K562 (cell line): ENCODE data around the gene MSH2. TPM values are rescaled to one million over a fixed set of nuclear protein-coding genes. Genes with fewer than 3 reads are reported as not detected.

Experiments used
- ATAC-seq: fragments of 200-7000 bp; cut with Tn5 transposase; 3 replicates; pipeline ENCODE4 v1.9.1; 2020; ENCODE audit warnings: moderate library complexity
- BruUV-seq: library from RNA; stranded (reverse); fragments of 400-500 nt; replicated peaks from 2 replicates; lab custom pipeline; 2021; lab: Mats Ljungman, UMichigan
- CTCF ChIA-PET: fragments of 300-600 bp; formaldehyde crosslinking; extraction: SDS; loops from one replicate; lab custom pipeline; 2021; ENCODE audit warnings: low intra/inter-chr PET ratio; lab: Yijun Ruan, JAX
- POLR2A ChIA-PET: fragments of 300-600, 350-650 bp; sonication (Branson Sonifier 250); formaldehyde crosslinking; extraction: SDS; loops from one replicate; lab custom pipeline; 2021; ENCODE audit warnings: antibody characterized with exemption, inconsistent platforms; lab: Yijun Ruan, JAX
- DNase-seq, 4 experiments: peaks; one replicate each; pipeline versions ENCODE4 v3.0.0 to v3.0.0-alpha.2; 2011 to 2018; ENCODE audit warnings: low spot score in 3 of 4, mixed read lengths in 3 of 4; ENCODE audit errors: extremely low read depth in 1 of 4
- FAIRE-seq: peaks from 2 replicates; lab custom pipeline; 2011; peaks lifted over from hg19 to GRCh38; lab: Jason Lieb, UNC
- H2AFZ ChIP-seq: 2 replicates; pipeline ENCODE4 v1.6.0; 2011; ENCODE audit warnings: low read depth, low read length, control low read depth, inconsistent platforms
- H3K27ac ChIP-seq: fragments of 200-600 bp; 3 replicates; pipeline ENCODE4 v1.8.0; 2011; ENCODE audit warnings: low read depth, mild to moderate bottlenecking, control low read depth, inconsistent platforms, low read length, moderate library complexity, mixed read lengths; ENCODE audit errors: extremely low read depth
- H3K27me3 ChIP-seq, 2 experiments: fragments of 300-600 bp in 1 of 2; 2 replicates in 1 of 2; 3 replicates in 1 of 2; pipeline versions ENCODE4 v1.6.0 to v1.8.0; 2011; ENCODE audit warnings: inconsistent platforms in 2 of 2, low read length in 2 of 2, mild to moderate bottlenecking in 1 of 2, mixed read lengths in 1 of 2, moderate library complexity in 1 of 2; ENCODE audit not compliant: control insufficient read depth in 2 of 2, insufficient read depth in 2 of 2
- H3K36me3 ChIP-seq: fragments of 300-600 bp; 3 replicates; pipeline ENCODE4 v1.8.0; 2011; ENCODE audit warnings: mild to moderate bottlenecking, low read length, inconsistent platforms; ENCODE audit not compliant: control insufficient read depth, insufficient read depth
- H3K4me1 ChIP-seq, 2 experiments: fragments of 200-600 bp in 1 of 2; replicated peaks in 1 of 2; 2 replicates in 1 of 2; 3 replicates in 1 of 2; pipeline versions ENCODE4 v1.5.1 to v1.8.0; 2011; ENCODE audit warnings: inconsistent platforms in 2 of 2, low read length in 2 of 2, mild to moderate bottlenecking in 1 of 2, mixed read lengths in 1 of 2, moderate library complexity in 1 of 2; ENCODE audit not compliant: control insufficient read depth in 2 of 2, insufficient read depth in 2 of 2
- H3K4me2 ChIP-seq: 2 replicates; pipeline ENCODE4 v1.6.1; 2011; ENCODE audit warnings: low read length, control low read depth, inconsistent platforms, mixed read lengths; ENCODE audit not compliant: insufficient read depth
- H3K4me3 ChIP-seq: fragments of 200-600 bp; sonication (generic), shearing (Covaris generic); 2 replicates; pipeline ENCODE4 v1.5.1; 2016; ENCODE audit warnings: control low read depth, inconsistent platforms
- H3K79me2 ChIP-seq: fragments of 200-600 bp; 3 replicates; pipeline ENCODE4 v1.8.0; 2011; ENCODE audit warnings: low read length, inconsistent platforms; ENCODE audit not compliant: control insufficient read depth, insufficient read depth
- H3K9ac ChIP-seq, 2 experiments: 2 replicates each; pipeline versions ENCODE4 v1.6.0 to v1.6.1; 2011; ENCODE audit warnings: low read depth in 2 of 2, low read length in 2 of 2, control low read depth in 1 of 2, inconsistent platforms in 1 of 2, mild to moderate bottlenecking in 1 of 2, mixed read lengths in 1 of 2; ENCODE audit not compliant: insufficient read depth in 1 of 2
- H3K9me1 ChIP-seq: one replicate; pipeline ENCODE4 v1.6.0; 2011; ENCODE audit warnings: inconsistent platforms, mild to moderate bottlenecking, low read length, moderate library complexity; ENCODE audit not compliant: control insufficient read depth, insufficient read depth
- H3K9me3 ChIP-seq: replicated peaks from 2 replicates; pipeline ENCODE4 v1.5.1; 2011; ENCODE audit warnings: low read depth, low read length, inconsistent platforms; ENCODE audit not compliant: control insufficient read depth, insufficient read depth
- H4K20me1 ChIP-seq: replicated peaks from 2 replicates; pipeline ENCODE4 v1.6.1; 2011; ENCODE audit warnings: low read length, inconsistent platforms, mixed read lengths; ENCODE audit not compliant: control insufficient read depth, insufficient read depth
- CEBPZ ChIP-seq: fragments of 150-350 bp; IDR thresholded peaks from 2 replicates; pipeline ENCODE4 v1.6.1; 2014; ENCODE audit warnings: low read depth, mild to moderate bottlenecking, low read length, borderline replicate concordance
- HNRNPUL1 ChIP-seq: fragments of 200-400 bp; formaldehyde crosslinking; IDR thresholded peaks from 2 replicates; pipeline ENCODE4 v1.6.1; 2017; ENCODE audit warnings: low read length
- KLF6 ChIP-seq: fragments of 250-450 bp; sonication (Bioruptor Pico); IDR thresholded peaks from 2 replicates; pipeline ENCODE4 v1.4.0; 2020; ENCODE audit warnings: mild to moderate bottlenecking, moderate library complexity, borderline replicate concordance
- L3MBTL2 ChIP-seq: fragments of 450-650 bp; IDR thresholded peaks from 2 replicates; pipeline ENCODE4 v1.6.1; 2016; ENCODE audit warnings: mild to moderate bottlenecking, moderate library complexity
- NFIC ChIP-seq: fragments of 450-650 bp; IDR thresholded peaks from 2 replicates; pipeline ENCODE4 v1.6.1; 2017; ENCODE audit warnings: mild to moderate bottlenecking, inconsistent platforms
- YY1 ChIP-seq, 3 experiments: IDR thresholded peaks; 2 replicates each; pipeline ENCODE4 v1.6.1; 2011; ENCODE audit warnings: low read length in 2 of 3, mild to moderate bottlenecking in 2 of 3, moderate library complexity in 2 of 3, borderline replicate concordance in 1 of 3, control low read depth in 1 of 3, low read depth in 1 of 3; ENCODE audit not compliant: insufficient read depth in 3 of 3, insufficient replicate concordance in 2 of 3, control insufficient read depth in 1 of 3, insufficient read length in 1 of 3; ENCODE audit errors: extremely low read depth in 1 of 3
- ZBTB17 ChIP-seq: fragments of 450-650 bp; formaldehyde crosslinking; IDR thresholded peaks from 2 replicates; pipeline ENCODE4 v1.4.0; 2020; ENCODE audit warnings: mild to moderate bottlenecking
- ZNF217 ChIP-seq: sonication (generic); formaldehyde crosslinking; IDR thresholded peaks from 2 replicates; pipeline ENCODE4 v1.8.0; 2022; ENCODE audit warnings: mild to moderate bottlenecking, missing genetic modification reagents
- ZNF699 ChIP-seq: fragments of 250-450 bp; sonication (Bioruptor Pico); IDR thresholded peaks from 2 replicates; pipeline ENCODE4 v1.8.0; 2021; ENCODE audit warnings: mild to moderate bottlenecking, moderate library complexity; ENCODE audit not compliant: insufficient replicate concordance
- WGBS: fragments of 100-300 bp; shearing (Covaris generic); methylation state at CpG from one replicate; pipeline ENCODE4 v1.1.6; 2016; ENCODE audit warnings: low coverage, mixed read lengths; ENCODE audit not compliant: insufficient coverage; ENCODE audit errors: missing lambda C conversion rate; 5-methylcytosine and 5-hydroxymethylcytosine counted together
- in situ Hi-C: fragments of 300-500 bp; cut with MboI; formaldehyde crosslinking; loops from 4 replicates; pipeline ENCODE4 v1.15.0; 2018; ENCODE audit warnings: inconsistent platforms, mixed read lengths
- intact Hi-C: fragments of 100-400 bp; cut with micrococcal nuclease; formaldehyde crosslinking; loops from 2 replicates; pipeline ENCODE4 v1.14.2; 2022
- polyA plus RNA-seq, 8 experiments: library from polyadenylated mRNA; depleted of rRNA in 4 of 8; stranded (reverse) in 5 of 8; unstranded in 3 of 8; fragments of >200 nt; fragmentation: Nextera tagmentation in 2 of 8; fragmentation: Illumina TruSeq in 1 of 8; extraction: Ambion mirVana in 2 of 8; extraction: Trizol in 1 of 8; gene quantifications; 2 replicates each; pipeline versions ENCODE4 v1.2.1 to v1.2.3, GENCODE V29; 2011 to 2014; ENCODE audit warnings: inconsistent platforms in 1 of 8, missing spikeins in 1 of 8
- total RNA-seq, 7 experiments: library from RNA; depleted of rRNA in 6 of 7; stranded (reverse); fragments of >200 nt in 6 of 7; fragmentation: Illumina TruSeq in 2 of 7; extraction: Trizol in 2 of 7; gene quantifications; 2 replicates each; pipeline versions ENCODE4 v1.2.1 to v1.2.3, GENCODE V29; 2011 to 2021; ENCODE audit warnings: low replicate concordance in 1 of 7

The MSH2 gene
- total and polyA plus RNA-seq, 9 of the 15 experiments (the other 6 are each of a cell fraction or from before 2014, with no cell fraction given): 51.8 to 139 (median 113) TPM

GRCh38 chr2:47493317-47494035, 90.5 kb downstream of the MSH2 start:
- intact Hi-C loops: no loop called here
- POLR2A ChIA-PET: interaction anchor here (0.6 to 2.3 kb wide), 3 partner anchors 8 to 115 kb away, joined by 4 to 6 read pairs (median 5); no protein-coding TSS in a partner anchor
- H3K27me3 ChIP-seq: no peaks in the 10 kb centered on the region

More at GRCh38 chr2:47493317-47494035, 90.5 kb downstream of the MSH2 start:
- H3K4me1 ChIP-seq: no peaks in the 10 kb centered on the region; a peak in 1 of 5 replicates
- H3K9me1 ChIP-seq: no peaks in the 10 kb centered on the region
- in situ Hi-C loops: no loop called here
- H3K9ac ChIP-seq: 0 out of 4 replicates have a peak overlapping the region, but pooled peaks of 1 of the 2 experiments have one; percentile 7
- H2AFZ ChIP-seq: no peak overlapping the region
- no peaks in the 10 kb centered on the region for H4K20me1 ChIP-seq
- no peak for TF ChIP-seq ZNF699
- no peak for TF ChIP-seq CEBPZ
- TF ChIP-seq HNRNPUL1: no peak
- TF ChIP-seq L3MBTL2: no peak
- TF ChIP-seq YY1 (IDR thresholded peaks at IDR 0.05; ENCODE audit: borderline replicate concordance in 1 of 3, control insufficient read depth in 1 of 3, extremely low read depth in 1 of 3, insufficient read depth in 3 of 3, insufficient read length in 1 of 3, insufficient replicate concordance in 2 of 3, low read depth in 1 of 3, low read length in 2 of 3): no peak
- TF ChIP-seq KLF6 (CRISPR knock-in tag): no peak
- TF ChIP-seq ZNF217 (CRISPR knock-in tag): no peak
- TF ChIP-seq ZBTB17: no peak
- TF ChIP-seq NFIC: no peak
- no peaks in the 10 kb centered on the region for H3K79me2 ChIP-seq
- CTCF ChIA-PET: no interaction called here
- no peaks in the 10 kb centered on the region for H3K9me3 ChIP-seq
- no peak for DNase-seq
- ATAC-seq: no peak
- no peak overlapping the region for H3K27ac ChIP-seq
- no peak for FAIRE-seq
- no peak overlapping the region for H3K4me3 ChIP-seq
- no TSS peak for BruUV-seq
- H3K36me3 ChIP-seq: no peaks in the 10 kb centered on the region
- 66% methylated on average over 12 of the region's 12 CpGs for WGBS
- no peak overlapping the region for H3K4me2 ChIP-seq
